ENCODE measurements around the gene ENTREP1.

ENTREP1 gene

DNA sequence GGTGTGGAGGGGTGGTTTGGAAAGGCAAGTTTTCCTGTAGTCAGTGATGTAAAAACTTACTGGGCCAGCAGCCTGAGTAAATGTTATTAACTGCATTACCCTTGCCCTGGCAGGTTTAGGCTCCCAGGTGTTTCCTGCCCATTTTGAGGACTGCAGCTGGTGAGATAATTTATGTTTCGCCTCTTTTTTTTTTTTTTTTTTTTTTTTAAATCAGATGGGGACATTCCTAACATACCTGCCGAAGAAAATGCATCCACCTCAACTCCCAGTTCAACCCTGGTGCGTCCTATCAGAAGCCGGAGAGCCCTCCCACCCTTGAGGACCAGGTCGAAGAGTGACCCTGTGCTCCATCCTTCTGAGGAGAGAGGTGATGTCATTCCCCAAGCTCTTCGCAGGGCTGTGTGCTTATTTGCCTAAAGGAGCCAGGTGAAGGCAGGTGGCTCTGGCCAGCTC is 60.6 kb downstream of the ENTREP1 start:
- H3K27me3 ChIP-seq (ENCODE audit: insufficient read depth, low read depth, severe bottlenecking), result no peaks in the 10 kb centered on the region
- H3K4me3 ChIP-seq (ENCODE audit: low read depth, low read length), result no peak overlapping the region
- no peaks in the 10 kb centered on the region for H3K36me3 ChIP-seq
- TF ChIP-seq, protein P1, sequence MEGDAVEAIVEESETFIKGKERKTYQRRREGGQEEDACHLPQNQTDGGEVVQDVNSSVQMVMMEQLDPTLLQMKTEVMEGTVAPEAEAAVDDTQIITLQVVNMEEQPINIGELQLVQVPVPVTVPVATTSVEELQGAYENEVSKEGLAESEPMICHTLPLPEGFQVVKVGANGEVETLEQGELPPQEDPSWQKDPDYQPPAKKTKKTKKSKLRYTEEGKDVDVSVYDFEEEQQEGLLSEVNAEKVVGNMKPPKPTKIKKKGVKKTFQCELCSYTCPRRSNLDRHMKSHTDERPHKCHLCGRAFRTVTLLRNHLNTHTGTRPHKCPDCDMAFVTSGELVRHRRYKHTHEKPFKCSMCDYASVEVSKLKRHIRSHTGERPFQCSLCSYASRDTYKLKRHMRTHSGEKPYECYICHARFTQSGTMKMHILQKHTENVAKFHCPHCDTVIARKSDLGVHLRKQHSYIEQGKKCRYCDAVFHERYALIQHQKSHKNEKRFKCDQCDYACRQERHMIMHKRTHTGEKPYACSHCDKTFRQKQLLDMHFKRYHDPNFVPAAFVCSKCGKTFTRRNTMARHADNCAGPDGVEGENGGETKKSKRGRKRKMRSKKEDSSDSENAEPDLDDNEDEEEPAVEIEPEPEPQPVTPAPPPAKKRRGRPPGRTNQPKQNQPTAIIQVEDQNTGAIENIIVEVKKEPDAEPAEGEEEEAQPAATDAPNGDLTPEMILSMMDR (IDR thresholded peaks at IDR 0.05; ENCODE audit: low read depth, low read length), result no peak
- no peak overlapping the region for H3K27ac ChIP-seq
- no peak for DNase-seq
- H3K9me3 ChIP-seq (ENCODE audit: severe bottlenecking), result no peaks in the 10 kb centered on the region

DNA sequence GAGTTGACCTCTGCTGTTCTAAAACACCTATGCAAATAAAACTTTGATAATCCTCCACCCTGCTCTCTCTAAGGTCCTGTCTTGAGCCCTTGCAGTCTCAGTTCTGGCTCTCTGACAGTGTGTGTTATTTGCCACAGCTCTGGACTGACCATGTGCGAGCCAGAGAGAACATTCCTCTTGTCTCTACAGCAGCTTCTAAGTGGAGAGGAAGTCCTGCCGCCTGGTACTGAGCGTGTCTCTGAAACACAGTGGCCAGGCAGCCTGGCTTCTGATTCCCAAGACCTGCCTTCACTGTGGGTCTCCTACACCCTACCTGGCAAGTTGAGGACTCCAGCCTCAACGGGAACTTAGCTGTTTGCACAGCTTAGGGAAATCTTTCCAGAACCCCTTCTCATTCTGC is 61.6 kb downstream of the ENTREP1 start:
- Histone ChIP-seq H3K9me3 (ENCODE audit: severe bottlenecking) (no peaks in the 10 kb centered on the region), H3K27me3 (ENCODE audit: insufficient read depth, low read depth, severe bottlenecking) (no peaks in the 10 kb centered on the region), H3K36me3 (no peaks in the 10 kb centered on the region), H3K27ac (no peak overlapping the region), H3K4me3 (ENCODE audit: low read depth, low read length) (no peak overlapping the region)
- no peak for DNase-seq
- TF ChIP-seq, protein P1 (IDR thresholded peaks at IDR 0.05; ENCODE audit: low read depth, low read length), result no peak

DNA sequence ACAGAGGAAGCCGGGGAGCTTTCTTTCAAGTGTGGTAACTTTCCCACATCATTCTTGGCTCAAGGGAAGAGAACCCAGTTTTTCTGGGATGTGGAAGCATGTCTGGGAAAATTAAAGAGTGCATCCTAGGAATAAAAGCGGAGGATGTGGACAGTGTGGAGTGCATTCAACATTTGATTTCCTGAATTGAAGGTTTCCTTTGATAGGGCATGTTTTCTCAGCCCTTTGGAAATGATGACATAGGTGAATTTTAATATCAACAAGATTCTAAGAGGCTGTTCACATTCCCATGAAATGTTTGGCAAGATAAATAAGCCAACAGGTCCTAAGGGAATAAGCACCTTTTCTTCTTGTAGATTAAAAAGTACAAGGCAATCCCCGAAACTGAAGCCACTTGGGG is 63.6 kb downstream of the ENTREP1 start:
- no peak for DNase-seq
- H3K4me3 ChIP-seq (ENCODE audit: low read depth, low read length), result no peak overlapping the region
- H3K36me3 ChIP-seq, result no peaks in the 10 kb centered on the region
- no peaks in the 10 kb centered on the region for H3K27me3 ChIP-seq (ENCODE audit: insufficient read depth, low read depth, severe bottlenecking)
- H3K9me3 ChIP-seq (ENCODE audit: severe bottlenecking), result no peaks in the 10 kb centered on the region
- no peak overlapping the region for H3K27ac ChIP-seq
- TF ChIP-seq, protein P1 (IDR thresholded peaks at IDR 0.05; ENCODE audit: low read depth, low read length), result no peak

DNA sequence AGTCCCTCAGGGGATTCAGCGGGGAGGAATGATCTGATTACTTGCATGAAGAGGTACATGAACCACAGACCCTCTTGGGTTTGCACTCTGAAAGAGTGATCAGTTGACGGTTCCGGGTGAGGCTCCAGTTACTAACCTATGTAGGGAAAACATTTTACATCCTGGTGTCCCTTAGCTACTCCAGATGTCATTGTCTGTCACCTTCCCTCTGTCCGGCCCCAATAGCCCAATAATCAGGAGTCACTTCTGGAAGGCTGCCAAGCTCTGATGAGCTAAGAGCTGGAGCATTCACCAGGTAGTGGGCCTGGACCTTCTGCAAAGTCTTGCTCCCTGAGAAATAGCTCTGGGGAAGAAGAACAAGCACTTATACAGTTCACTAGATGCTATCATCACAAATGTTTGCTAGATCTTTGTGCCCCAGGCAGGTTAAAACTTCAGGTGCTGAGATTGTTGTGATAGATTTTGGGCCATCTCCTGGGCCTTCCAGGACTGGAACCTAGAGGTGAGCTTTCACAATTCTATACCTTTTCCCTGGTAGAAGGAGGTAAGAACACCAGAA is 64.5 kb downstream of the ENTREP1 start:
- Histone ChIP-seq H3K4me3 (ENCODE audit: low read depth, low read length) (no peak overlapping the region), H3K27me3 (ENCODE audit: insufficient read depth, low read depth, severe bottlenecking) (no peaks in the 10 kb centered on the region), H3K27ac (no peak overlapping the region), H3K36me3 (no peaks in the 10 kb centered on the region), H3K9me3 (ENCODE audit: severe bottlenecking) (no peaks in the 10 kb centered on the region)
- DNase-seq, result no peak
- TF ChIP-seq, protein P1 (IDR thresholded peaks at IDR 0.05; ENCODE audit: low read depth, low read length), result no peak

DNA sequence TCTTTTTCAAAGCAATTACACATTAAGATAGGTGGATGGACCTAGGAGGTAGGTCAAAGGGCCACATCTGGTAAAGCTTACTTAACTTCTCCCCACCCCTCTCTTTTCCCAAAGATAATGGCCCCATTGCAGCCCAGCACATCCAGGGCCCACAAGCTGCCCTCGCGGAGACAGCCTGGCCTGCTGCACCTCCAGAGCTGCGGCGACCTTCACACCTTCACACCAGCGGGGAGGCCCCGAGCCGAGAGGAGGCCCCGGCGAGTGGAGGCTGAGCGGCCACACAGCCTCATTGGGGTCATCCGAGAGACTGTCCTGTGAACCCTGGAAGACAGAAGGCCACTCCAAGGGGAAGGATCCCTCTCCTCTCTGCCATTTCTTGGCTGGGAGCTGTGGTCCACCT is 66.5 kb downstream of the ENTREP1 start:
- H3K27ac ChIP-seq, result no peak overlapping the region
- H3K4me3 ChIP-seq (ENCODE audit: low read depth, low read length), result no peak overlapping the region
- H3K9me3 ChIP-seq (ENCODE audit: severe bottlenecking), result no peaks in the 10 kb centered on the region
- no peaks in the 10 kb centered on the region for H3K36me3 ChIP-seq
- TF ChIP-seq, protein P1 (IDR thresholded peaks at IDR 0.05; ENCODE audit: low read depth, low read length), result no peak
- H3K27me3 ChIP-seq (ENCODE audit: insufficient read depth, low read depth, severe bottlenecking), result no peaks in the 10 kb centered on the region
- DNase-seq, result no peak

DNA sequence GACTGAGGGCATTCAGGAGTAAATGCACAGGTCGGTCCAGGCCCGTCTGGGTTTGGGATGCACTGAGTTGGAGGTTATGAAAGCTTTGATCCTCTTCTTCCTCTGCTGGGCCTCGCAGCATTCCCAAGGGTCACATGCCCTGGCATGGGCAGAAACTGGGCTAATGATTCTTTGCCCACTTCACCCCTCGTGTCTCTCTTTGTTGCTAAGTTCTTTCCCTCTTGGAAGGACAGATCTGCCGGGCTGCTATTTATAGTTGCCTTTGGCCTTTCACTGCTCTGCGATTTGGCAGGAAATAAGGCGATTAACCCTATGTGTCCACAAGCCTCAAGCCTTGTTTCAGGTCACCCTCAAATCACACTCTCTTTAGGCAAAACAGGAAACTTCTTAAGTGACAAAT is 66.9 kb downstream of the ENTREP1 start:
- Histone ChIP-seq H3K36me3 (no peaks in the 10 kb centered on the region), H3K27me3 (ENCODE audit: insufficient read depth, low read depth, severe bottlenecking) (no peaks in the 10 kb centered on the region), H3K4me3 (ENCODE audit: low read depth, low read length) (no peak overlapping the region), H3K27ac (no peak overlapping the region), H3K9me3 (ENCODE audit: severe bottlenecking) (no peaks in the 10 kb centered on the region)
- TF ChIP-seq, protein P1 (IDR thresholded peaks at IDR 0.05; ENCODE audit: low read depth, low read length), result no peak
- DNase-seq, result no peak

Data from WERI-Rb-1 (cell line).